OCI-LY1 (cell line): ENCODE results near the gene MOB1B.

Experiments used
- EZH2 ChIP-seq: fragments of 200-600 bp; sonication (generic), shearing (Covaris generic); IDR thresholded peaks from 2 replicates; pipeline ENCODE4 v1.8.0; 2017; ENCODE audit warnings: borderline replicate concordance, mixed run types, mild to moderate bottlenecking, antibody characterized with exemption, low read length, moderate library complexity, mixed read lengths
- TF ChIP-seq, protein P1 (sequence below): fragments of 200-600 bp; sonication (generic), shearing (Covaris generic); IDR thresholded peaks from 2 replicates; pipeline ENCODE4 v1.5.1; 2017; ENCODE audit warnings: mild to moderate bottlenecking, antibody characterized with exemption, low read length, moderate library complexity, mixed read lengths

DNA sequence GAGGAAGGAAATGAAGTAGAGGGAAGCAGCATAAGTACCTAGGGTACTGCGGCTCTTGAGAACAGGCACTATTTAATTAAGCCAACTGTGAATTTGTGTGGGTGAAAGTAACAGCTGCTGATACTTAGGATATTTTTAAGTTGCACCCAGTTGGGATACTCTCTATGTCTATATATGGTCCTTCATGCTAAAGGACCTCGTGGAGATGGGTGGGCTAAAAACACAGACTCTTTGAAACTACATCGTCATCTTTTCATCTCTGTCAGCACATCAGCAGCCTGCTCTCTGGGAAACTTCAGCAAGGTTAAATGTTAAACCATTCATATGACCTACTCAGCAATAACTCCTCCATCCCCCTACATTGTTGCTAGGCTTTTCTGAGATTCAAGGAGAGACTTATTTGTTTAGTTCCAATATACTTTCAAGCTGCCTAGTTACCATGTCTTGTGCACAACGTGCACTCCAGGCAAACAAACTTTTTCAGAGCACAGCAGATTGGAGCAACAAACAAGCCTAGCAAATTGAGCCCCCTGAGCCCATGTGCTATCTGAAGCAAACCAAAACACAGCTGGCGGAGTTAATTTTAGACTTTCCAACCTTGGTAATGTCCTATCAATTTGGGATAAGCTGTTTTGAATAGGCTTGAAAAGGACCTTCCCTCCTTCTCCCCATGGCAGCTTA, 6.2 kb upstream of the MOB1B start:
- TF ChIP-seq, protein P1, sequence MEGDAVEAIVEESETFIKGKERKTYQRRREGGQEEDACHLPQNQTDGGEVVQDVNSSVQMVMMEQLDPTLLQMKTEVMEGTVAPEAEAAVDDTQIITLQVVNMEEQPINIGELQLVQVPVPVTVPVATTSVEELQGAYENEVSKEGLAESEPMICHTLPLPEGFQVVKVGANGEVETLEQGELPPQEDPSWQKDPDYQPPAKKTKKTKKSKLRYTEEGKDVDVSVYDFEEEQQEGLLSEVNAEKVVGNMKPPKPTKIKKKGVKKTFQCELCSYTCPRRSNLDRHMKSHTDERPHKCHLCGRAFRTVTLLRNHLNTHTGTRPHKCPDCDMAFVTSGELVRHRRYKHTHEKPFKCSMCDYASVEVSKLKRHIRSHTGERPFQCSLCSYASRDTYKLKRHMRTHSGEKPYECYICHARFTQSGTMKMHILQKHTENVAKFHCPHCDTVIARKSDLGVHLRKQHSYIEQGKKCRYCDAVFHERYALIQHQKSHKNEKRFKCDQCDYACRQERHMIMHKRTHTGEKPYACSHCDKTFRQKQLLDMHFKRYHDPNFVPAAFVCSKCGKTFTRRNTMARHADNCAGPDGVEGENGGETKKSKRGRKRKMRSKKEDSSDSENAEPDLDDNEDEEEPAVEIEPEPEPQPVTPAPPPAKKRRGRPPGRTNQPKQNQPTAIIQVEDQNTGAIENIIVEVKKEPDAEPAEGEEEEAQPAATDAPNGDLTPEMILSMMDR, result no peak
- no peak for TF ChIP-seq EZH2
